Lower leg skin (tissue), 3 donors: ENCODE measurements around the gene SLAIN2.

Experiments
- CTCF ChIP-seq, 3 donors: fragments of 450-650 bp; IDR thresholded peaks; one replicate each; pipeline ENCODE4 v1.5.1; 2016; ENCODE audit warnings: antibody characterized with exemption in 3 of 3, mild to moderate bottlenecking in 3 of 3, moderate library complexity in 2 of 3
- POLR2A ChIP-seq, 2 donors: fragments of 450-650 bp; IDR thresholded peaks; one replicate each; pipeline ENCODE4 v1.6.1; 2016 to 2017; ENCODE audit warnings: antibody characterized with exemption in 2 of 2, mild to moderate bottlenecking in 1 of 2, moderate library complexity in 1 of 2

GRCh38 chr4:48297256-48297846 lies 44.0 kb upstream of the SLAIN2 start:
- TF ChIP-seq POLR2A (IDR thresholded peaks at IDR 0.05), result no peak
- TF ChIP-seq CTCF (IDR thresholded peaks at IDR 0.05), result no peak
